22Rv1 (cell line): ENCODE measurements around the gene VIM.

ENCODE experiments used
- H3K27ac ChIP-seq: fragments of 450-650 bp; 2 replicates; pipeline ENCODE4 v1.5.1; 2017
- ZFX ChIP-seq: fragments of 450-650 bp; IDR thresholded peaks from 2 replicates; pipeline ENCODE4 v1.6.1; 2017; ENCODE audit warnings: antibody characterized with exemption, borderline replicate concordance
- TF ChIP-seq, protein P1 (sequence below): fragments of 450-650 bp; IDR thresholded peaks from 2 replicates; pipeline ENCODE4 v1.5.1; 2017; ENCODE audit warnings: mild to moderate bottlenecking

Gene VIM

DNA sequence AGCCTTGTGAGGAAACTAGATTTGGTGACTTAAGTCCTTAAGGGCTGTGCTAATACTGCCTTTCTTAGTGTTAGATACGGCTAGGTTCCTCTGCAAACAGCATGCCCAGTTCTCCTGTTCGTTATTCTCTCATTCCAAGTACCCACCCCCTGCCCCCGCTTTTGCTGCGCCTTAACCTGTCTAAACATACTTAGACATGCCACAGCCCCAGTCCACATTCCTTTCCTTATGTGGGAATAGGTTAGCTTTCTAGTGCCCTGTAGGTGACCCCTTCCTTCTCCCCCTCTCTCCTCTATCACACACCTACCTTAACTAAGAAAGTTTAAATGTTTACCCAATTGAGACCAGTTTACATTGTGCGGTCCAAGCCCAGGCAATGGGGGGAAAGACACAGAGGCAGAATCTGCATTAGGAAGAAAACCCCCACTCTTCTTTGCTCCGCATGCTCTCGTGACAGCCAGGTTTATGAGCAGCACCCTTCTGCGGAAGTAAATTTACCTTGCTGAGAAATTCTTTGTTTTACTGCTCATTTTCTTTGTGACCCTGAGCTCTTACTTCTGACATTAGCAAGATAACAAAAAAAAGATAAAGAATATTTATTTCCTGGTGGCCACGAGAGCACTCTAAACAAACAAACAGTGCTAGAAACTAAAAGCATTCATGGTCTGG is 48.8 kb downstream of the VIM start:
- TF ChIP-seq ZFX = no peak
- TF ChIP-seq, protein P1, sequence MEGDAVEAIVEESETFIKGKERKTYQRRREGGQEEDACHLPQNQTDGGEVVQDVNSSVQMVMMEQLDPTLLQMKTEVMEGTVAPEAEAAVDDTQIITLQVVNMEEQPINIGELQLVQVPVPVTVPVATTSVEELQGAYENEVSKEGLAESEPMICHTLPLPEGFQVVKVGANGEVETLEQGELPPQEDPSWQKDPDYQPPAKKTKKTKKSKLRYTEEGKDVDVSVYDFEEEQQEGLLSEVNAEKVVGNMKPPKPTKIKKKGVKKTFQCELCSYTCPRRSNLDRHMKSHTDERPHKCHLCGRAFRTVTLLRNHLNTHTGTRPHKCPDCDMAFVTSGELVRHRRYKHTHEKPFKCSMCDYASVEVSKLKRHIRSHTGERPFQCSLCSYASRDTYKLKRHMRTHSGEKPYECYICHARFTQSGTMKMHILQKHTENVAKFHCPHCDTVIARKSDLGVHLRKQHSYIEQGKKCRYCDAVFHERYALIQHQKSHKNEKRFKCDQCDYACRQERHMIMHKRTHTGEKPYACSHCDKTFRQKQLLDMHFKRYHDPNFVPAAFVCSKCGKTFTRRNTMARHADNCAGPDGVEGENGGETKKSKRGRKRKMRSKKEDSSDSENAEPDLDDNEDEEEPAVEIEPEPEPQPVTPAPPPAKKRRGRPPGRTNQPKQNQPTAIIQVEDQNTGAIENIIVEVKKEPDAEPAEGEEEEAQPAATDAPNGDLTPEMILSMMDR = no peak
- no peak overlapping the region for H3K27ac ChIP-seq

- TF ChIP-seq, protein P1 = no peak
- TF ChIP-seq ZFX = no peak
- H3K27ac ChIP-seq = no peak overlapping the region
Measured at GRCh38 chr10:17278607-17279240, 50.7 kb downstream of the VIM start.

DNA sequence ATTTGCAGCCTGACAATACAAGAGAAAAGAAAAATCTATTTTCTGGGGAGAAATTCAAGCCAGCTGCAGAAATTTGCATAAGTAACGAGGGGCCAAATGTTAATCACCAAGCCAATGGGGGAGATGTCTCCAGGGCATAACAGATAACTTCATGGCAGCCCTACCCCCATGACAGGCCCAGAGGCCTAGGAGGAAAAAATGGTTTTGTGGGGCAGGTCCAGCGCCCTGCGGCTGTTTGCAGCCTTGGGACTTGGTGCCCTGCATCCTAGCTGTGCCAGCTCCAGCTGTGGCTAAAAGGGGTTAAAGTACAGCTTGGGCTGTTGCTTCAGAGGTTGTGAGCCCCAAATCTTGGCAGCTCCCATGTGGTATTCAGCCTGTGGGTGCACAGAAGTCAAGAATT is 54.3 kb downstream of the VIM start:
- TF ChIP-seq ZFX = no peak
- TF ChIP-seq, protein P1 = no peak
- H3K27ac ChIP-seq = no peak overlapping the region

DNA sequence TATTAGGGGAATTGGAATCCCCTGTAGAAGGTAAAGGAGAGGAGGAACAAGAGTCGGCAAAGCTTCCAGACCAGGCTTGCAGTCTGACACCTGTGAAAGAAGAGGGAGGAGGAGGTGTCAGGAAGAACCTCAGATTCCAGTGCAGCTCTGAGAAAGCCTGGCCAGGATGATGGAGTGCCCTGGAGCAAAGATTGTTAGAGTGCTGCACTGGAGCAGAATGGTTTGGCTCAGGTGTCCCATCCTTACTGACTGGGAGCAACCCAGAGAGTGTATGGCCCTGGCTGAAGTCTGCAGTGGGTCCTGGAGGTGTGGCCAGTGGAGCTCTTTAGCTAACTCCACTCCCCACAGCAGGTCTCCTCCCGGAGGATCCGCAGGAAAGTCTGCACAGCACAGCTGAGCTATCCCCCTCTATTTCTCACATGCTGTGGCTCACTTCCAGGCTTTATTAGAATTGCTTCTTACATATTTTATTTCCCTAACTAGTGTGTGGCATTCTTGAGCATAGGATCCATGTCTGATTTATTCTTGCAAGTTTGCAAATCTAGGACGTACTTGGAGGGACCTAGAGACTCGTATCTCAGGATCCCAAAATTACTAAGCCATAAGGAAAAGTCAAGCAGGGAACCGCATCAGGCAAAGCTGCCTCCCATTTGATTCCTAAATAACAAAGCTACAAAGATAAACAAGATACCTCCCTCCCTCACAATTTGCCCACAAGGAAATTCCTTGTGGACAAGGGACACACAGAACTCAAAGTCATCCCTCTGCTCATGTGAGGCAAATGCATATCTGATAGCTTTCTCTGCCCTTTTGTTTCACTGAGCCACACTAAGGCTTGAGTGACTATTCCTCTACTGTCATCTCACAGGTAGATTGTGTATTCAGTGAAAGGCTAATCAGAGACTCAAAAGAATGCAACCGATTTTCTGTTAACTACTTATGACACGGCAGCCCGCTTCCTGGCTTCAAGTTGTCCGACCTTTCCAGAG is 58.8 kb downstream of the VIM start:
- no peak overlapping the region for H3K27ac ChIP-seq
- no peak for TF ChIP-seq ZFX
- TF ChIP-seq, protein P1 = no peak
